Measurements from ENCODE around the gene HACD1. TPM values are rescaled to one million over a fixed set of nuclear protein-coding genes. Genes with fewer than 3 reads are reported as not detected.

The HACD1 gene

DNA sequence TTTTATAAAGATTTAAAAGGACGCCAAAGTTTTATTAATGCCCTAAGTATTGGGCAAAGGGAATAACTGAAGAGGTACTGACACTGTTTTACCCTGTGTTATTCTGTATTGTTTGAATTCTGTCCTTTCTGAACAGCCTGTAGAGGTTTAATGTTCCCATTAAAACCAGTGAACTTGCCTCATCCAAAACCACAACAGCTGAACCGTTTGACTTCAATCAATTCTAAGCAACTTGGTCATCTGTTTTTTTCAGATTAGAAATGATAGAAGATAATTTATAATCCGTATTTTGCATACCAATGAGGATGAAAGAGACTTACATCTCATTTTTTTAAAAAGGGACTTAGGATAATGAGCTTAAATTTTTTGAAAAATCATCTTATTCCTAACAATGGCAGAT is 40.4 kb downstream of the HACD1 start:
- Histone ChIP-seq H3K27me3 (ENCODE audit: control insufficient read depth, insufficient read depth, low read length) (no peaks in the 10 kb centered on the region), H3K4me1 (ENCODE audit: control insufficient read depth, insufficient read depth, low read length) (no peaks in the 10 kb centered on the region), H3K9me3 (replicated peaks; ENCODE audit: low read length) (no peaks in the 10 kb centered on the region), H3K36me3 (ENCODE audit: insufficient read depth, low read length) (no peaks in the 10 kb centered on the region), H3K4me3 (ENCODE audit: low read length) (no peak overlapping the region), H3K9ac (ENCODE audit: low read depth, low read length) (no peak overlapping the region), H3K4me2 (ENCODE audit: low read length) (no peak overlapping the region)

DNA sequence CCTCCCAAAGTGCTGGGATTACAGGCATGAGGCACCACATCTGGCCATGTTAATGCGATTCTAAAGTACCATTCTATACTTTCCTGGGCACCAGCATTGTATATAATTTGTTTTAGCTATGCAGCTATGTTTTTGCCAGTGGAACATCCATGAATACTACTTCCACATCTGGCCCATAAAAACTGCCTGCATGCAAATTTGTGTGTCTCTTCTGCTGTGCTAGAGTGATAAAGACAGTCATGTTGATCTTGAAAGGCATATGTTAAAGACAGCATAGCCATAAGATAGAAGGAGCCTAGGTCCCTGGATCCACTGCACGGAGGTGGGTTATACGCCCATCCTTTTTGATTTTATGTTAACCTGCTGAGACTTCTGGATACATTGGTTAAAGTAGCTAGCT is 52.3 kb downstream of the HACD1 start:
- H3K9ac ChIP-seq (ENCODE audit: low read depth, low read length), result no peak overlapping the region
- no peak overlapping the region for H3K4me3 ChIP-seq (ENCODE audit: low read length)
- H3K9me3 ChIP-seq (replicated peaks; ENCODE audit: low read length), result no peaks in the 10 kb centered on the region
- H3K36me3 ChIP-seq (ENCODE audit: insufficient read depth, low read length), result no peaks in the 10 kb centered on the region
- no peaks in the 10 kb centered on the region for H3K27me3 ChIP-seq (ENCODE audit: control insufficient read depth, insufficient read depth, low read length)
- peaks cover 12% of the 10 kb centered on the region for H3K4me1 ChIP-seq (ENCODE audit: control insufficient read depth, insufficient read depth, low read length)
- no peak overlapping the region for H3K4me2 ChIP-seq (ENCODE audit: low read length)

DNA sequence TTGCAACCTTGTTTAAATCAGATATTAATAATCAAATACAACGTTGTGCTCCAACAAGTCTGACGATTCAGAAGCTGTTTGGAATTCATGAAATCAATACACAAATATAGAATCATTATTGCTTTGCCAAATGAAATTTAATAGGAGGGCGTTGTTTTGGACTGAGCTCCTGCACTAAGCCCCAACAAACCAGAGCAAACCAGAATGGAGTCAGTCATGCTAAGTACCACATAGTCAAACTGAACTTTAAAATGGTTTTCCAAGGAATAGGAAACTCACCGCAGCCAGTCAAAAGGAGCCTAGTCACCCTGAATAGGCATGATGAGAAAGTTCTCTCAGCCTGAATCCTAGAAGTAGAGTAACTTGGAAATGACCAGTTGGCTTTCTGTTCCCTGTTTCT is 53.7 kb downstream of the HACD1 start:
- Histone ChIP-seq H3K4me2 (ENCODE audit: low read length) (no peak overlapping the region), H3K4me3 (ENCODE audit: low read length) (no peak overlapping the region), H3K36me3 (ENCODE audit: insufficient read depth, low read length) (no peaks in the 10 kb centered on the region)

DNA sequence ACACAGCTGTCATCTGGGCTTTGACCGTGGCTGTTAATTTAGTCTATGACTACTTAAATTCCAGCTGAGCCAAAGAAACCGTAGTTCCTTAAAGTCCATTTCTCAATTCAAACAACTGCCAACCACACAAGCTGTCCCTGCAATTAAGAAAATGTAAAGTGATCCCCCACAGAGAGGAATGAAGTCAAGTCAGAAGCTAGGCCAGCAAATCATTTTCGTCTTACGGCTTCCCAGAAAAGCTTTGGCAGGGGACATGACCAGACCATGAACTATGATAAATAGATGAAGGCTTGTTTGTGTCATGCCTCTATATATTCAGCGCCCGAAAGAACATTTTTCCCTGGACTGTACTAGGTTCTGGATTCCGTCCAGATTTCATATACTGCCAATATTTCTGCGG is 54.6 kb downstream of the HACD1 start:
- H3K9ac ChIP-seq (ENCODE audit: low read depth, low read length), result no peak overlapping the region
- H3K9me3 ChIP-seq (replicated peaks; ENCODE audit: low read length), result no peaks in the 10 kb centered on the region
- no peaks in the 10 kb centered on the region for H3K27me3 ChIP-seq (ENCODE audit: control insufficient read depth, insufficient read depth, low read length)
- H3K4me2 ChIP-seq (ENCODE audit: low read length), result peak overlapping the region; percentile 17
- H3K4me1 ChIP-seq (ENCODE audit: control insufficient read depth, insufficient read depth, low read length), result peaks cover 12% of the 10 kb centered on the region
- H3K4me3 ChIP-seq (ENCODE audit: low read length), result no peak overlapping the region
- no peaks in the 10 kb centered on the region for H3K36me3 ChIP-seq (ENCODE audit: insufficient read depth, low read length)

More for the DNA sequence above, 53.7 kb downstream of the HACD1 start:
- Histone ChIP-seq H3K4me1 (ENCODE audit: control insufficient read depth, insufficient read depth, low read length) (peaks cover 12% of the 10 kb centered on the region), H3K27me3 (ENCODE audit: control insufficient read depth, insufficient read depth, low read length) (no peaks in the 10 kb centered on the region), H3K9ac (ENCODE audit: low read depth, low read length) (no peak overlapping the region), H3K9me3 (replicated peaks; ENCODE audit: low read length) (no peaks in the 10 kb centered on the region)

DNA sequence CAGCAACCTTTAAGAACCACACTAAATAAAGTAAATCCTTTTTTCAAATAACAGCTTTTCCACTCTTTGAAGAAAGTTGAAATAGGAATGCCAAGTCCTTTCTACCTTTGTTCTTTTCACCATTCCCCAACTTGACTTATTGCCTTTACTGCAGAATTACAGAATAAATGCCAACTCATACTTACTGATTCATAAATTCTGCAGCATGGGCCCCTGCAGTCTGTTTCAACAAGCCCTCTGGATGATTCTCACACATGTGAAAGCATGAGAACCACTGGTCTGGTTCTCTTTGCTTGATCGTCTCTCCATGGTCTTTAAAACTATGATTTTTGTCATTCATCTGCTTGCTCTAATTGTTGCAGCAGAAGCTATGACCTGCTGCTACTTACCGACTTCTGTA is 56.1 kb downstream of the HACD1 start:
- H3K9ac ChIP-seq (ENCODE audit: low read depth, low read length), result no peak overlapping the region
- no peak overlapping the region for H3K4me2 ChIP-seq (ENCODE audit: low read length)
- no peaks in the 10 kb centered on the region for H3K27me3 ChIP-seq (ENCODE audit: control insufficient read depth, insufficient read depth, low read length)
- H3K9me3 ChIP-seq (replicated peaks; ENCODE audit: low read length), result no peaks in the 10 kb centered on the region
- peaks cover 12% of the 10 kb centered on the region for H3K4me1 ChIP-seq (ENCODE audit: control insufficient read depth, insufficient read depth, low read length)
- no peak overlapping the region for H3K4me3 ChIP-seq (ENCODE audit: low read length)
- H3K36me3 ChIP-seq (ENCODE audit: insufficient read depth, low read length), result no peaks in the 10 kb centered on the region

DNA sequence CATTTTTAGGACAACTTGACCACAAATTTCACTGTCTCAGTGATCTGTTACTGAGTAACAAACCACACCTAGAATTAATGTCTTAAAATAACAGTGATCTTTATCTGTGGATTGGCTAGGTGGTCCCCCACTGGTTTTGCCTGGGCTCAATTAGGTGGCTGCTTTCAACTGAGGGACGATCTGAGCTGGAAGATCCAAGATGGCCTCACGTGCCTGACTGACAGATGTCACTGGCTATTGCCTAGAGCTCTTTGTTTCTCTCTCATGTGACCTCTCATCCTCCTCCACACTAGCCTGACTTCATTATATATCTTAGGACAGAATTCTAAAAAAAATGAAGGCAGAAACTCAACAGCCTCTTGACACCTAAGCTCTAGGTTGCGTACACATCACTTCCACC is 59.7 kb downstream of the HACD1 start:
- H3K4me2 ChIP-seq (ENCODE audit: low read length), result no peak overlapping the region
- H3K9ac ChIP-seq (ENCODE audit: low read depth, low read length), result no peak overlapping the region
- no peaks in the 10 kb centered on the region for H3K27me3 ChIP-seq (ENCODE audit: control insufficient read depth, insufficient read depth, low read length)
- no peaks in the 10 kb centered on the region for H3K9me3 ChIP-seq (replicated peaks; ENCODE audit: low read length)
- H3K36me3 ChIP-seq (ENCODE audit: insufficient read depth, low read length), result no peaks in the 10 kb centered on the region
- H3K4me1 ChIP-seq (ENCODE audit: control insufficient read depth, insufficient read depth, low read length), result peaks cover 4% of the 10 kb centered on the region
- H3K4me3 ChIP-seq (ENCODE audit: low read length), result no peak overlapping the region

DNA sequence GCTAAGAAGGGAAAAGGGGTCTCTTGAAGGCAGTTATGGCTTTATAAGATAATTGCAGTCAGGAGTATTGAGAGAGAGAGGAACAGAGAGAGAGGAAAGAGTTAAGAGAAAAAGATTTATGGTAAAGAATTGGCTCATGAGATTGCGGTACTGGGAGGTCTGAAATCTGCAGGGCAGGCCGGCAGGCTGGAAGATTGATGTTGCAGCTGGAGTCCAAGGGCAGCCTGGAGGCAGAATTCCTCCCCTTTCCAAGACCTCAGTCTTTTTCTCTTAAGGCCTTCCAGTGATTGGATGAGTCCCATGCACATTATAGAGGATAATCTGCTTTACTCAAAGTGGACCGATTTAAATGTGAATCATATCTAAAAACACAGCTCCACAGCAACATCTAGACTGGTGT is 68.4 kb downstream of the HACD1 start:
- H3K36me3 ChIP-seq (ENCODE audit: insufficient read depth, low read length), result no peaks in the 10 kb centered on the region
- no peaks in the 10 kb centered on the region for H3K9me3 ChIP-seq (replicated peaks; ENCODE audit: low read length)
- H3K9ac ChIP-seq (ENCODE audit: low read depth, low read length), result no peak overlapping the region
- H3K4me2 ChIP-seq (ENCODE audit: low read length), result no peak overlapping the region
- H3K4me3 ChIP-seq (ENCODE audit: low read length), result no peak overlapping the region
- no peaks in the 10 kb centered on the region for H3K27me3 ChIP-seq (ENCODE audit: control insufficient read depth, insufficient read depth, low read length)
- H3K4me1 ChIP-seq (ENCODE audit: control insufficient read depth, insufficient read depth, low read length), result no peaks in the 10 kb centered on the region

DNA sequence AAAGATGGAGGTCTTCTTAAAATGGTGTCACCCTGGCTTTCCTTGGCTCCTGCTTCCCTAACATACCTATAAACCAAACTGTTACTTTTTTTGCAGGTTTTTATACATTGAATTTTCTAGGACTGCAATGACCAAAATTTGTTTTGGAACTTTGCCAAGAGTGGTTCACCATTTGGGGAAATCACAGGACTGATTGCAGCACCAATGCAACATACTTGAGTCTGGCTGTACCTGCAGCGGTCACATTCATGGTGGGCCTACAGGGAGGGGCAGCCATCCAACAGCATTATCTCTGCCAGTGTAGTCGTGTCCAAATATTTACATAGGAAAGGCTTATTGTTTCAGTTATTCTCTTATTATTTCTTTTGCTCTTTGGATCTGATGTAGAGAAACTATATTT is 69.0 kb downstream of the HACD1 start:
- H3K4me1 ChIP-seq (ENCODE audit: control insufficient read depth, insufficient read depth, low read length), result no peaks in the 10 kb centered on the region
- no peaks in the 10 kb centered on the region for H3K9me3 ChIP-seq (replicated peaks; ENCODE audit: low read length)
- no peaks in the 10 kb centered on the region for H3K36me3 ChIP-seq (ENCODE audit: insufficient read depth, low read length)
- no peaks in the 10 kb centered on the region for H3K27me3 ChIP-seq (ENCODE audit: control insufficient read depth, insufficient read depth, low read length)
- no peak overlapping the region for H3K4me3 ChIP-seq (ENCODE audit: low read length)
- H3K4me2 ChIP-seq (ENCODE audit: low read length), result no peak overlapping the region
- H3K9ac ChIP-seq (ENCODE audit: low read depth, low read length), result no peak overlapping the region

DNA sequence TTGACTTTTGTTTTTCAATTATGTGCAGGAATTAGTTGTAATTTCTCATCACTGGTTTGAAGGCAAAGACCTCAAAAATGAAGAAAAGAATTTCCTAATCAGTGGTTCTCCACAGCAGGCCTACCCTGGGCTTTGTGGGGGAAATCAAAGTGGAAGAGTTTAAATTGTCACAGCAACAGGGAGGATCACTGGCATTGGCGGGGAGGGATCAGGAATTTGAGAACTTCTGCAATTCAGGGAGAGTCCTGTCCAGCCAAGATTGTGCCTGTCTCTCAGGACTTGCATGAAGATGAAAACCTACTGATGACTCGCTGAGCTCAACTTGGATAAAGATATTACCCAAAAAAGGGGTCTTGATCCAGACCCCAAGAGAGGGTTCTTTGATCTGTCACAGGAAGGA is 70.1 kb downstream of the HACD1 start:
- Histone ChIP-seq H3K4me2 (ENCODE audit: low read length) (no peak overlapping the region), H3K9me3 (replicated peaks; ENCODE audit: low read length) (no peaks in the 10 kb centered on the region), H3K4me1 (ENCODE audit: control insufficient read depth, insufficient read depth, low read length) (no peaks in the 10 kb centered on the region), H3K27me3 (ENCODE audit: control insufficient read depth, insufficient read depth, low read length) (no peaks in the 10 kb centered on the region), H3K9ac (ENCODE audit: low read depth, low read length) (no peak overlapping the region), H3K4me3 (ENCODE audit: low read length) (no peak overlapping the region), H3K36me3 (ENCODE audit: insufficient read depth, low read length) (no peaks in the 10 kb centered on the region)

DNA sequence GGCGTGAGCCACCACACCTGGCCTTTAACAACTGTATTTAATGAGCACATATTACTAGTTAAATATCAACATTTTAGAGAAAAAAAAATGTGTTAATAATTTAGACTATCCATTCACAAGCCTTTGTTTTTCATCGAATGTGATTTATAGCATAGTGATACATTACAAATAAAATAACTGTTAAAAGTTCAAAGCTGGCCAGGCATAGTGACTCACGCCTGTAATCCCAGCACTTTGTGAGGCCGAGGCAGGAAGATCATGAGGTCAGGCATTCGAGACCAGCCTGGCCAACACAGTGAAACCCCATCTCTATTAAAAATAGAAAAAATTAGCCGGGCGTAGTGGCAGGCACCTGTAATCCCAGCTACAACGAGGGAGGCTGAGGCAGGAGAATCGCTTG is 72.7 kb downstream of the HACD1 start:
- no peaks in the 10 kb centered on the region for H3K9me3 ChIP-seq (replicated peaks; ENCODE audit: low read length)
- H3K4me2 ChIP-seq (ENCODE audit: low read length), result no peak overlapping the region
- H3K9ac ChIP-seq (ENCODE audit: low read depth, low read length), result no peak overlapping the region
- no peaks in the 10 kb centered on the region for H3K4me1 ChIP-seq (ENCODE audit: control insufficient read depth, insufficient read depth, low read length)
- no peaks in the 10 kb centered on the region for H3K36me3 ChIP-seq (ENCODE audit: insufficient read depth, low read length)
- H3K4me3 ChIP-seq (ENCODE audit: low read length), result no peak overlapping the region
- H3K27me3 ChIP-seq (ENCODE audit: control insufficient read depth, insufficient read depth, low read length), result no peaks in the 10 kb centered on the region

Small RNA genes lying within 50 kb of the gene (small RNA-seq; reads per million reads assigned to genes)
- not detected for gene AC069542.2
